DOHH2 (cell line): ENCODE measurements around the gene EXOC7.

Experiments
- EZH2phosphoT487 ChIP-seq: fragments of 200-600 bp; sonication (generic); IDR thresholded peaks from 2 replicates; pipeline ENCODE4 v1.6.1; 2017; ENCODE audit warnings: borderline replicate concordance, mild to moderate bottlenecking, antibody characterized with exemption, low read length, moderate library complexity, mixed read lengths
- TF ChIP-seq, protein P1 (sequence below): fragments of 200-600 bp; sonication (generic); IDR thresholded peaks from one replicate; pipeline ENCODE4 v1.5.1; 2014; ENCODE audit warnings: antibody characterized with exemption, mild to moderate bottlenecking, low read depth, low read length; ENCODE audit not compliant: poor library complexity, severe bottlenecking

DNA sequence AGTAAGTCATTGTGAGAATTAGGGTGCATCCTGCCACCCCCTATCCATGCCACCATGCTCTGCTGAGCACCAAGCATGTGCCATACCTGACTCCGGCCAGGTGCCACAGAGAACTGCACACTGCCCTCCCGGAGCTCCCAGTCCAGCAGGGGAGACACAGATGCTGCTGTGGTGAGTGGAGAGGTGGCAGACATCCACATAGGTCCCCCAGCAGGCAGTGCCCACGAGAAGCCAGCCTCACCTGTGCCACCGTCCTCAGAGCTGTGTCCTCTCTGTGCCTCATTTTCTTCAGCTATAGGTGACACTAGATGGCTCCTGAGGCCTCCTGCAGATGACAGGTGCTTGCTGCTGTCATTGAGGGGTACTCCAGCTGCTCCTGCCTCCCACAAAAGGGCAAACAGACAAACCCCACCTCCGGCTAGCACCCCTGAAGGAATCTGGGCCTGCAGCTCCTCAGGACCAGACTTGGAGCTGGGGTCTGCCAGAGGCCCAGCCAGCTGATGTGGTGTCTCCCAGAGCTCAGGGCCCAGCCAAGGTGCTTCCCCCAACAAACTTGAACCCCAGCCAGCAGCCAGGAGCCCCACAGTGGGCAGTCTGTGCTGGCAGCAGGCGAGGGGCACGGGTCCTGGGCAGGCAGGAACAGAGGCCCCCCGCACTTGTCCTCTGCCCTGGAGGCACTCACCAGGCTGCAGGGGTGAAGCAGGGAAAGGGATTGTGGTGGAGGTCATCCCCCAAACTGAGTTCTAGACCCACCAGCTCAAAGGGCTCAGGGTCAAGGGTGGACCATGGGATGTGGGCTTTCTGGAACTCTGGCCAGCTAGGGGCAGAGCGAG is 20.4 kb upstream of the EXOC7 start:
- TF ChIP-seq, protein P1, sequence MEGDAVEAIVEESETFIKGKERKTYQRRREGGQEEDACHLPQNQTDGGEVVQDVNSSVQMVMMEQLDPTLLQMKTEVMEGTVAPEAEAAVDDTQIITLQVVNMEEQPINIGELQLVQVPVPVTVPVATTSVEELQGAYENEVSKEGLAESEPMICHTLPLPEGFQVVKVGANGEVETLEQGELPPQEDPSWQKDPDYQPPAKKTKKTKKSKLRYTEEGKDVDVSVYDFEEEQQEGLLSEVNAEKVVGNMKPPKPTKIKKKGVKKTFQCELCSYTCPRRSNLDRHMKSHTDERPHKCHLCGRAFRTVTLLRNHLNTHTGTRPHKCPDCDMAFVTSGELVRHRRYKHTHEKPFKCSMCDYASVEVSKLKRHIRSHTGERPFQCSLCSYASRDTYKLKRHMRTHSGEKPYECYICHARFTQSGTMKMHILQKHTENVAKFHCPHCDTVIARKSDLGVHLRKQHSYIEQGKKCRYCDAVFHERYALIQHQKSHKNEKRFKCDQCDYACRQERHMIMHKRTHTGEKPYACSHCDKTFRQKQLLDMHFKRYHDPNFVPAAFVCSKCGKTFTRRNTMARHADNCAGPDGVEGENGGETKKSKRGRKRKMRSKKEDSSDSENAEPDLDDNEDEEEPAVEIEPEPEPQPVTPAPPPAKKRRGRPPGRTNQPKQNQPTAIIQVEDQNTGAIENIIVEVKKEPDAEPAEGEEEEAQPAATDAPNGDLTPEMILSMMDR: no peak
- TF ChIP-seq EZH2phosphoT487: no peak
